ENCODE measurements around the gene ZDHHC9. TPM values are rescaled to one million over a fixed set of nuclear protein-coding genes. Genes with fewer than 3 reads are reported as not detected.
A peak's percentile ranks its signal among the peaks of the same experiment; 100 is the strongest.

The ZDHHC9 gene
- total and polyA plus RNA-seq, 9 of the 15 experiments (the other 6 are each of a cell fraction or from before 2014, with no cell fraction given): 6.8 to 22.4 (median 9.1) TPM

- TF ChIP-seq ZNF398 (CRISPR knock-in tag; IDR thresholded peaks at IDR 0.05) (no peak), PHTF2 (CRISPR knock-in tag; IDR thresholded peaks at IDR 0.05) (no peak), NFATC3 (IDR thresholded peaks at IDR 0.05) (no peak), MTA3 (IDR thresholded peaks at IDR 0.05; ENCODE audit: borderline replicate concordance) (peak; percentile 53; the same call in 1 of the 2 replicates), NKRF (IDR thresholded peaks at IDR 0.05; ENCODE audit: borderline replicate concordance) (peak; percentile 74), NR2C1 (IDR thresholded peaks at IDR 0.05) (no peak), NR2C1 (tag; IDR thresholded peaks at IDR 0.05) (no peak), HDAC1 (IDR thresholded peaks at IDR 0.05) (peak in 1 of 2 experiments; percentile 78; a peak in 2 of 4 replicates), ZNF57 (CRISPR knock-in tag; IDR thresholded peaks at IDR 0.05) (no peak), SMAD3 (CRISPR knock-in tag; conservative IDR thresholded peaks at IDR 0.05) (no peak), KDM2B (CRISPR knock-in tag; IDR thresholded peaks at IDR 0.05) (no peak), ASH1L (IDR thresholded peaks at IDR 0.05; ENCODE audit: borderline replicate concordance, low read depth, partially characterized antibody) (peak; percentile 81), ZNF511 (CRISPR knock-in tag; IDR thresholded peaks at IDR 0.05) (no peak), C11orf30 (IDR thresholded peaks at IDR 0.05; ENCODE audit: low read depth) (no peak), MNT (conservative IDR thresholded peaks at IDR 0.05) (peak; percentile 80 to 90)
Observed at GRCh38 chrX:129843459-129844306, at the start of gene ZDHHC9 (continued).

Measured in K562 (cell line).